ENCODE results near the gene AGAP9. TPM values are rescaled to one million over a fixed set of nuclear protein-coding genes. Genes with fewer than 3 reads are reported as not detected.

The AGAP9 gene
- total RNA-seq, 1 experiment from 2014 or later = 9.9 TPM

Other genes starting within 250 kb of the AGAP9 start
- 1.2 TPM for gene GDF10, start 223.4 kb downstream of the AGAP9 start, total RNA-seq (2021; ENCODE audit: unreplicated experiment)
- not detected for gene GDF2, start 201.2 kb downstream of the AGAP9 start, total RNA-seq (2021; ENCODE audit: unreplicated experiment)
- gene RBP3, start 175.3 kb downstream of the AGAP9 start, total RNA-seq (2021; ENCODE audit: unreplicated experiment) = not detected
- gene ZNF488, start 139.3 kb downstream of the AGAP9 start, total RNA-seq (2021; ENCODE audit: unreplicated experiment) = 11.8 TPM
- gene ANXA8, start 39.5 kb downstream of the AGAP9 start, total RNA-seq (2021; ENCODE audit: unreplicated experiment) = 0.72 TPM
- not detected for gene FAM25G, start 31.9 kb downstream of the AGAP9 start, total RNA-seq (2021; ENCODE audit: unreplicated experiment)
- 0.05 TPM for gene SYT15B, start 240.0 kb upstream of the AGAP9 start, total RNA-seq (2021; ENCODE audit: unreplicated experiment)